Skeletal muscle tissue (tissue), 4 donors: ENCODE measurements around the gene MUL1. TPM values are rescaled to one million over a fixed set of nuclear protein-coding genes. Genes with fewer than 3 reads are reported as not detected.

Source experiments
- H3K27ac ChIP-seq: one replicate; pipeline ENCODE4 v1.7.0; 2013; ENCODE audit warnings: mild to moderate bottlenecking, low read depth, low read length, inconsistent platforms
- H3K27me3 ChIP-seq, 3 donors: one replicate each; pipeline ENCODE4 v1.7.0; 2013; ENCODE audit warnings: low read length in 3 of 3; ENCODE audit not compliant: control insufficient read depth in 3 of 3, insufficient read depth in 3 of 3
- H3K36me3 ChIP-seq, 3 donors: one replicate each; pipeline ENCODE4 v1.7.0; 2013; ENCODE audit warnings: low read length in 3 of 3; ENCODE audit not compliant: control insufficient read depth in 3 of 3, insufficient read depth in 3 of 3
- H3K4me1 ChIP-seq, 3 donors: one replicate each; pipeline ENCODE4 v1.7.0; 2013; ENCODE audit warnings: low read length in 3 of 3, mild to moderate bottlenecking in 3 of 3; ENCODE audit not compliant: control insufficient read depth in 3 of 3, insufficient read depth in 3 of 3
- H3K4me3 ChIP-seq, 3 donors: one replicate each; pipeline ENCODE4 v1.7.0; 2013; ENCODE audit warnings: low read length in 3 of 3
- H3K9ac ChIP-seq, 3 donors: one replicate each; pipeline ENCODE4 v1.7.0; 2013; ENCODE audit warnings: low read length in 3 of 3, mild to moderate bottlenecking in 3 of 3, moderate library complexity in 2 of 3, low read depth in 1 of 3
- H3K9me3 ChIP-seq, 3 donors: one replicate each; pipeline ENCODE4 v1.7.0; 2013; ENCODE audit warnings: low read length in 3 of 3; ENCODE audit not compliant: control insufficient read depth in 3 of 3
- total RNA-seq: library from RNA; depleted of rRNA; stranded (reverse); fragments of >200 nt; gene quantifications from one replicate; pipeline ENCODE4 v1.2.3, GENCODE V29; 2014
- donor health status: Osteomylitis.

Gene MUL1
- total RNA-seq, 1 donor from 2014 or later, result 15.1 TPM

GRCh38 chr1:20538760-20539551, 31.0 kb upstream of the MUL1 start:
- Histone ChIP-seq H3K9ac (no peak overlapping the region), H3K9me3 (no peaks in the 10 kb centered on the region), H3K4me1 (no peaks in the 10 kb centered on the region), H3K4me3 (no peak overlapping the region), H3K36me3 (no peaks in the 10 kb centered on the region), H3K27ac (no peak overlapping the region), H3K27me3 (peaks cover 11 to 16% (median 12%) of the 10 kb centered on the region in 3 donors)

DNA sequence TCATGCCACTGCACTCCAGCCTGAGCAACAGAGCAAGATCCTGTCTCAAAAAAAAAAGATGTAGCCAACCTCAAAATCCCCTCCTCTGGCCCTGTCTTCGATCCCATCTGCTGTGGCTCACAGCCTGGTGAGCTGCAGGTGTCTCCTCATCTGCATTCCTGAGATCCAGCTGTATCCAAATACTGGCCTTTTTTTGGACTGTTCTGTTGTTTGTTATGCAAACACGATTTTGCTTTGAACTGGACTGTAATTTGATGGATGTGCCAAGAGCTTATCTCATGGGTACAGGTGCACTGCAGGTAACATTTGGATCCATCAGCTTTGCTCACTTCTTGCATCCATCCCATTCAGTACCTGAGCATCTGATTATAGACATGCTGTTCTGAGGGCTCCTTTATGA, 30.3 kb upstream of the MUL1 start:
- peaks cover 12 to 20% (median 15%) of the 10 kb centered on the region in 3 donors for H3K27me3 ChIP-seq
- H3K36me3 ChIP-seq, result no peaks in the 10 kb centered on the region
- H3K4me3 ChIP-seq, result no peak overlapping the region
- H3K9ac ChIP-seq, result no peak overlapping the region
- H3K27ac ChIP-seq, result no peak overlapping the region
- no peaks in the 10 kb centered on the region for H3K4me1 ChIP-seq
- no peaks in the 10 kb centered on the region for H3K9me3 ChIP-seq

DNA sequence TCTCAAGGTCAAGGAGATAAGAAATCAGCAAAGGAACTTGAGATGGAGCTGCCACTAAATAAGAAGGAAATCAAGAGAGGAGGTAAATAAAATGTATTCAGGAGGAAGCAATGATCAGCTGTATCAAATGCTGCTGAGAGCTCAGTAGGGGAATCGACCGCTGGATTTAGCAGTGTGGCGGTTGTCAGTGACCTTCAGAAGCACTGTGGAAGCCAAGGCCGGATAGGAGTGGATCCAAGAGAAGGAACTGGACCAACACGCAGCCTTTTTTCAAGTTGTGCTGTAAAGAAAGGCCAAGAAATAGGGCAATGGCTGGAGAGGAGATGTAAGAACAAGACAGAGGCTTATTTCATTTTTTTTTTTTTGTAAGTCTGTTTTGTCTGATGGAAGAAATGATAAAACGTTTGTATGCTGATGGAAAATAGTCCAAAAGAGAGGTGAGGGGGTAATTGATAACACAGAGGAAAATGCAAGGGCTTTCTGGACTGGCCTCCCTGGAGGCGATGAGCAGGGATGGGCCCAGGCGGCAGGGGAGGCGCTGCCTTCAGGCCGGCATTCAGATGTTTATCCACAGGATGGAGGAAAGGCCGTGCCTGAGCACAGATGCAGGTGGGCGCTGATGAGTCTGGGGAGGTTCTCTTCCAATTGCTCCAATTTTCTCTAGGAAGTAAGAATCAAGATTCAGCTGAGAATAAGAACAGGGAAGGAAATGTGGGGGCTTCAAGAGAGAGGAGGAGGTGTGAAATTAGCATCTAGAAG, 26.9 kb upstream of the MUL1 start:
- Histone ChIP-seq H3K4me3 (no peak overlapping the region), H3K36me3 (no peaks in the 10 kb centered on the region), H3K4me1 (no peaks in the 10 kb centered on the region), H3K27ac (no peak overlapping the region), H3K9ac (no peak overlapping the region), H3K27me3 (peaks cover 6 to 25% (median 12%) of the 10 kb centered on the region in 3 donors), H3K9me3 (no peaks in the 10 kb centered on the region)

- H3K27me3 ChIP-seq, result peaks cover 6 to 27% (median 12%) of the 10 kb centered on the region in 3 donors
- no peaks in the 10 kb centered on the region for H3K9me3 ChIP-seq
- no peak overlapping the region for H3K27ac ChIP-seq
- H3K4me1 ChIP-seq, result no peaks in the 10 kb centered on the region
- H3K4me3 ChIP-seq, result no peak overlapping the region
- H3K36me3 ChIP-seq, result no peaks in the 10 kb centered on the region
- no peak overlapping the region for H3K9ac ChIP-seq
Measured at GRCh38 chr1:20533635-20534034, 25.7 kb upstream of the MUL1 start.

DNA sequence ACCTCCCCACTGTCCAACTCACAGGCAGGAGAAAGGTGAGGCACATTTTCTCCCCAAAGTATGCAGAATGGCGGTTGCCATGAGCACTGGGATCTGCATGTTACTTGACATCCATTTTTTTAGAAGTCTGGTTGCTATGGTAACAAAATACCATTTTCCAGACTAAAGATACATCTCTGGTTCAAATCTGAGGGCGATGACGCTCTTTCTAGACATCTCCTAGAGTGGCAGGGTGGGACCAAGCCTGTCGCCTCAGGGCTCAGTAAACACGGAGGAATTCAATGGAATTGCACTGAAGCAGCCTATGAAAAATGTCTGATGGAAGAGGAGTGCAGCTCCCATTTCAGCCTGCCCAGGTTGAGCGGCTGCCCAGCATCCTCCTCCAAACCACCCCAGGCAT, 22.9 kb upstream of the MUL1 start:
- Histone ChIP-seq H3K9ac (no peak overlapping the region), H3K4me1 (no peaks in the 10 kb centered on the region), H3K9me3 (no peaks in the 10 kb centered on the region), H3K27me3 (peaks cover 11 to 33% (median 15%) of the 10 kb centered on the region in 3 donors), H3K27ac (no peak overlapping the region), H3K4me3 (no peak overlapping the region), H3K36me3 (no peaks in the 10 kb centered on the region)

GRCh38 chr1:20530306-20530705, 22.4 kb upstream of the MUL1 start:
- Histone ChIP-seq H3K36me3 (no peaks in the 10 kb centered on the region), H3K9me3 (no peaks in the 10 kb centered on the region), H3K9ac (no peak overlapping the region), H3K27me3 (peaks cover 11 to 30% (median 15%) of the 10 kb centered on the region in 3 donors), H3K27ac (no peak overlapping the region), H3K4me1 (no peaks in the 10 kb centered on the region), H3K4me3 (no peak overlapping the region)

DNA sequence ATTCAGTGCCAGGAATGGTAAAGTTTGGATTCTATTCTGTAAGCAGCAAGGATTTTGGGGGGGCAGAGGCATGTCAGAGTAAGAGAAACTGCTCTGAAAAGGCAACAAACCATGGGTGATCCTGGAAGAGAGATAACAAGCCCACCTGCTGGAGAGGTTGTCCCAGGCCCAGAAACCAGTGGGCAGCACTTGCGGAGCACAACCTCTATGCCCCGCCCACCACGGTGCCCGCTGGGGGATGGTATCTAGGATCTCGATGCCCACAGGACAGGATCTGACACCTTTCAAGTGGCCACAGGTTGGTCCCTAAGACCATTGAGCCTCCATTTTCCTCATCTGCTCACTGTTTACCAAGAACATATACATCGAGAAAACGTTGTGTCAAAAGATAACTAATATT, 20.3 kb upstream of the MUL1 start:
- H3K9me3 ChIP-seq, result no peaks in the 10 kb centered on the region
- H3K4me1 ChIP-seq, result no peaks in the 10 kb centered on the region
- no peak overlapping the region for H3K9ac ChIP-seq
- no peak overlapping the region for H3K27ac ChIP-seq
- no peaks in the 10 kb centered on the region for H3K36me3 ChIP-seq
- H3K27me3 ChIP-seq, result peaks cover 8 to 26% (median 11%) of the 10 kb centered on the region in 3 donors
- H3K4me3 ChIP-seq, result no peak overlapping the region

DNA sequence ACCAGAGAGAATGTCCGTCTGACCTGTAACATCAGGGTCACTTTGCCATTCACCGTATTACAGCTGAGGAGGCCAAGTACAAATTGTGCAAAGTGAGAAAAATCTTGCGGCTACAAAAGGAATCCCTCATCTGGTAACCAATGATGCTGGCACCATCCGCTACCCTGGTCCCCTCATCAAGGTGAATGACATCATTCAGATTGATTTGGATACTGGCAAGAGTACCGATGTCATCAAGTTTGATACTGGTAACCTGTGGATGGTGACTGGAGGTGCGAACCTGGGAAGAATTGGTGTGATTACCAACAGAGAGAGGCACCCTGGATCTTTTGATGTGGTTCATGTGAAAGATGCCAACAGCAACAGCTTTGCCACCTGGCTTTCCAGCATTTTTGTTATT, 18.3 kb upstream of the MUL1 start:
- H3K9ac ChIP-seq, result no peak overlapping the region
- H3K27ac ChIP-seq, result no peak overlapping the region
- H3K27me3 ChIP-seq, result peaks cover 8 to 20% (median 11%) of the 10 kb centered on the region in 3 donors
- no peak overlapping the region for H3K4me3 ChIP-seq
- no peaks in the 10 kb centered on the region for H3K9me3 ChIP-seq
- H3K36me3 ChIP-seq, result no peaks in the 10 kb centered on the region
- peaks cover 0 to 4% (median 3%) of the 10 kb centered on the region in 3 donors for H3K4me1 ChIP-seq

DNA sequence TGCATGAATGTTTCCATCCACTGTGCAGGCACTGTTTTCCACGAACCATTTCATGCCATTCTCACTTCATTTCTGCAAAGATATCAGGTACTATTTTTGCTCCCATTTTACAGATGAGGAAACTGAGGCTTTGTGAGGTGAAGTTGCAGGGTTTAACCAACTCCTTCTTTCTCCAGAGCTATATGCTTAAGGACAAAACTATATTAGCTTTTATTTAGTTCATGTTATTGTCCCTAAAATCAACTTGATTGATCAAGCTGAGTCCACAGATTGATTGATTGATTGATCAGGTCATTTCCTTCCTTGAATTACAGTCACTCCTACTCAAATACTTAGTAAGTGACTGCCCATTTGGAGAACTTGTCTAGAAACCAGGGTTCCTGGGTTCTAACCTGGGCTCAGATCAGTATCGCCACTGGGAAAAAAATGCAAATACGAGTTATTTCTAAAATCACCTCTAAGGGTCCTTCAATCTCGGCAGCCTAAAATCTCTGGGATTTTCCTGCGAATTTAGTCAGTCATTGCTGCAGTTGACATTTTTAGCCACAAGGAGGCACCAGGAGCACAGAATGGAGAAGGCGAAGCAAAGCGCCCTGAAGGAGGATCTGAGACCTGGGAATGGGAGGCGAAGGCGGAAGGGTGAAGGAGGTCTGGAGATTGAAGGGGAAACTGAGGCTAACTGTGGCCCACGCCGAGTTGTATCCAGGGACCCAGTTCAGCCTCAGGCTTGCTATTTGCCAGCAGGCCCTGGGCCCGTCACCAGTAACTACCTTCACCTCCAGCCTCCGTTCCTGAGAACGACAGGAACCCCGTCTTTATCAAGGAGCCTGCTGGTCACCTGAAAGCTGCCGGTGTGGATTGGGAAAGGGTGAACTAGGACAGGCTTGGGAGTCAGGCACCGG, 14.3 kb upstream of the MUL1 start:
- H3K9me3 ChIP-seq, result no peaks in the 10 kb centered on the region
- peaks cover 0 to 4% (median 3%) of the 10 kb centered on the region in 3 donors for H3K4me1 ChIP-seq
- peaks cover 0 to 4% (median 2%) of the 10 kb centered on the region in 3 donors for H3K27me3 ChIP-seq
- no peak overlapping the region for H3K27ac ChIP-seq
- peak overlapping the region in 1 of 3 donors; percentile 32 for H3K9ac ChIP-seq
- H3K4me3 ChIP-seq, result peak overlapping the region in 1 of 3 donors; percentile 40
- no peaks in the 10 kb centered on the region for H3K36me3 ChIP-seq
